ENCODE data around the gene ZFX. TPM values are rescaled to one million over a fixed set of nuclear protein-coding genes. Genes with fewer than 3 reads are reported as not detected.

The ZFX gene
- total RNA-seq, 1 experiment from 2014 or later, result 66.8 TPM

DNA sequence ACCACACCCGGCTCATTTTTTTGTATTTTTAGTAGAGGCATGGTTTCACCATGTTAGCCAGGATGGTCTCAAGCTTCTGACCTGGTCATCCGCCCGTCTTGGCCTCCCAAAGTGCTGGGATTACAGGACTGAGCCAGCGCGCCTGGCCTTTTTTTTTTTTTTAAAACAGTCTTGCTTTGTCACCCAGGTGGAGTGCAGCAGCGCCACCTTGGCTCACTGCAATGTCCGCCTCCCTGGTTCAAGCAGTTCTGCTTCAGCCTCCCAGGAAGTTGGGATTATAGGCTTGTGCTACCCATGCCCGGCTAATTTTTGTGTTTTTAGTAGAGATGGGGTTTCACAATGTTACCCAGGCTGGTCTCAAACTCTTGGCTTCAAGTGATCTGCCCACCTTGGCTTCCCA lies 28.9 kb downstream of the ZFX start:
- no peaks in the 10 kb centered on the region for H3K9me3 Mint-ChIP-seq
- DNase-seq, result peak; percentile 57
- Histone ChIP-seq H2BK5ac (ENCODE audit: insufficient read length, low read length) (no peak overlapping the region), H4K20me1 (ENCODE audit: control insufficient read depth, insufficient read depth, insufficient read length) (no peaks in the 10 kb centered on the region), H2AK5ac (ENCODE audit: insufficient read length, low read length) (no peak overlapping the region), H2BK120ac (ENCODE audit: low read depth, low read length, poor library complexity, severe bottlenecking) (no peak overlapping the region), H3K23me2 (ENCODE audit: insufficient read length, low read depth, low read length, poor library complexity, severe bottlenecking) (no peaks in the 10 kb centered on the region), H3K79me2 (ENCODE audit: insufficient read depth, low read length) (peaks cover 7% of the 10 kb centered on the region; the same call in 1 of the 2 replicates), H3K9me3 (ENCODE audit: control insufficient read depth, low read depth, low read length) (no peaks in the 10 kb centered on the region), H3K14ac (ENCODE audit: insufficient read depth, low read length) (no peak overlapping the region), H3K27me3 (ENCODE audit: insufficient read depth, low read length) (no peaks in the 10 kb centered on the region), H3K4ac (ENCODE audit: low read depth, low read length) (no peak overlapping the region), H3K27ac (ENCODE audit: insufficient read length, low read depth, low read length) (no peak overlapping the region), H3K18ac (ENCODE audit: insufficient read length, low read depth, low read length) (no peak overlapping the region), H4K91ac (ENCODE audit: insufficient read length, low read depth, low read length) (no peak overlapping the region), H3K9ac (ENCODE audit: extremely low read depth, insufficient read length, low read length) (no peak overlapping the region), H2BK15ac (ENCODE audit: low read depth, low read length) (no peak overlapping the region), H2AFZ (ENCODE audit: low read length) (no peak overlapping the region), H3T11ph (ENCODE audit: low read length) (no peak overlapping the region), H4K5ac (ENCODE audit: insufficient read length, low read depth, low read length) (no peak overlapping the region), H3K56ac (ENCODE audit: insufficient read length, low read depth, low read length) (no peak overlapping the region), H3K4me2 (ENCODE audit: insufficient read depth, insufficient read length, low read length) (no peak overlapping the region), H2BK12ac (ENCODE audit: insufficient read length, low read depth, low read length) (no peak overlapping the region), H3K79me1 (ENCODE audit: insufficient read depth, low read depth, low read length, poor library complexity, severe bottlenecking) (peaks cover 7% of the 10 kb centered on the region), H3K4me1 (ENCODE audit: insufficient read depth, low read length) (no peaks in the 10 kb centered on the region), H2BK20ac (ENCODE audit: low read depth, low read length, poor library complexity, severe bottlenecking) (no peak overlapping the region), H3K23ac (ENCODE audit: insufficient read length, low read depth, low read length) (no peak overlapping the region), H4K8ac (replicated peaks; ENCODE audit: insufficient read length, low read depth, low read length) (no peak overlapping the region)
- H3K27ac Mint-ChIP-seq, result no peak overlapping the region
- H3K4me1 Mint-ChIP-seq, result no peaks in the 10 kb centered on the region
- TF ChIP-seq, protein P1, sequence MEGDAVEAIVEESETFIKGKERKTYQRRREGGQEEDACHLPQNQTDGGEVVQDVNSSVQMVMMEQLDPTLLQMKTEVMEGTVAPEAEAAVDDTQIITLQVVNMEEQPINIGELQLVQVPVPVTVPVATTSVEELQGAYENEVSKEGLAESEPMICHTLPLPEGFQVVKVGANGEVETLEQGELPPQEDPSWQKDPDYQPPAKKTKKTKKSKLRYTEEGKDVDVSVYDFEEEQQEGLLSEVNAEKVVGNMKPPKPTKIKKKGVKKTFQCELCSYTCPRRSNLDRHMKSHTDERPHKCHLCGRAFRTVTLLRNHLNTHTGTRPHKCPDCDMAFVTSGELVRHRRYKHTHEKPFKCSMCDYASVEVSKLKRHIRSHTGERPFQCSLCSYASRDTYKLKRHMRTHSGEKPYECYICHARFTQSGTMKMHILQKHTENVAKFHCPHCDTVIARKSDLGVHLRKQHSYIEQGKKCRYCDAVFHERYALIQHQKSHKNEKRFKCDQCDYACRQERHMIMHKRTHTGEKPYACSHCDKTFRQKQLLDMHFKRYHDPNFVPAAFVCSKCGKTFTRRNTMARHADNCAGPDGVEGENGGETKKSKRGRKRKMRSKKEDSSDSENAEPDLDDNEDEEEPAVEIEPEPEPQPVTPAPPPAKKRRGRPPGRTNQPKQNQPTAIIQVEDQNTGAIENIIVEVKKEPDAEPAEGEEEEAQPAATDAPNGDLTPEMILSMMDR (conservative IDR thresholded peaks at IDR 0.05), result peak; percentile 48; the same call in 2 of the 3 replicates
- peaks cover 28 to 57% (median 46%) of the 10 kb centered on the region in 3 experiments for H3K36me3 Mint-ChIP-seq (ENCODE audit: insufficient read depth in 1 of 3, low read depth in 3 of 3)
- WGBS (ENCODE audit: extremely low coverage, insufficient read length, low lambda C conversion rate), result no CpG with 5 or more reads among the region's 8 CpGs
- H3K27me3 Mint-ChIP-seq (ENCODE audit: low read depth), result no peaks in the 10 kb centered on the region
- no peak overlapping the region for H3K4me3 Mint-ChIP-seq
